Activated T-cell treated with anti-CD3 and anti-CD28 coated beads for 24 hours (primary cell): ENCODE measurements around the gene KATNB1.
"Not testable (repeated sequence)": the region's sequence is repeated elsewhere in the genome, so short reads cannot be mapped to it uniquely, and the experiment has no call there.

Source experiments
- DNase-seq: peaks from one replicate; pipeline ENCODE4 v3.0.0-alpha.2; 2020; ENCODE audit warnings: low read depth

The KATNB1 gene

DNA sequence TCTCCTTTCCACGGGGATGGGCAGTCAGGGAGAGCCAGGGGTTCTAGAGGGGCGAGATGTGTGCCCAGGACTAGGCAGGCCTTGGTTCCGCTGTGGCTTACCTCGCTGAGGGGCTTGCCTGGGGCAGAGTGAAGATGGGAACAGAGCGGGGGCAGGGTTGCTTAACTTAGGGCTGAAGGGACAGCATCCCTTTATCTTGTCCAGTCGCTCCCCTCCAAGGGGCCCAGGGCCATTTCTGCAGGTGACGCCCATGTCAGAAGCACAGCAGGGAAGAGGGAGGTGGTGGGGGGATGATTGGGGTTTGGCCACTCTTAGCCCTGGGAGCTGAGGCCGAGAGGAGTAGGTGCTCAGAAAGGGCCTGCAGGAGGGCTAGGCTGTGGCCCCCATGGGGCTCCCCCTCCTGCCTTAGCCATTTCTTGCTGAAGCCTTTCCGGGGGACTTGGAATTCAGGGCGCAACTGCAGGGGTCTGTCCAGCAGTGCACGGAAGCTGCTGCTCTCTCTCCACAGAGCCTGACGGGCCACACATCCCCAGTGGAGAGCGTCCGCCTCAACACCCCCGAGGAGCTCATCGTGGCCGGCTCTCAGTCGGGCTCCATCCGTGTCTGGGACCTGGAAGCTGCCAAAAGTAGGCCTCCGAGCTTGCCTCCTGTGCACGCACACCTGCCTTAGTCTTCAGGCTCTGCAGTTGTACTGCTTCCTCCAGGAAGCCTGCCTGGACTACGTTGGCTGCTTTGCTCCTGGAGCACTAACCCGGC is 8.5 kb downstream of the KATNB1 start:
- no peak for DNase-seq

DNA sequence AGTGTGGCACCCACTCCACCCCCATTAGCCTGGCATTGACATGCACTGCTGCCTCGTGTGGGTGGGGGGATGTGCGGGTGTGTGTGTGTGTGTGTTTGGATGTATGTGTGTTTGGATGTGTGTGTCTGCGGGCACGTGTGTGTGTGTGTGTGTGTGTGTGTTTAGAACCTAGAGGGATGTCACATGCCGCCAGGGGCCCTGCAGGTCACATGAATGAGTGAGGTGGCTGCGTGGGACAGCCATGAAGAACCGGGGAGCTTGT is 9.0 kb downstream of the KATNB1 start:
- DNase-seq, result no peak

DNA sequence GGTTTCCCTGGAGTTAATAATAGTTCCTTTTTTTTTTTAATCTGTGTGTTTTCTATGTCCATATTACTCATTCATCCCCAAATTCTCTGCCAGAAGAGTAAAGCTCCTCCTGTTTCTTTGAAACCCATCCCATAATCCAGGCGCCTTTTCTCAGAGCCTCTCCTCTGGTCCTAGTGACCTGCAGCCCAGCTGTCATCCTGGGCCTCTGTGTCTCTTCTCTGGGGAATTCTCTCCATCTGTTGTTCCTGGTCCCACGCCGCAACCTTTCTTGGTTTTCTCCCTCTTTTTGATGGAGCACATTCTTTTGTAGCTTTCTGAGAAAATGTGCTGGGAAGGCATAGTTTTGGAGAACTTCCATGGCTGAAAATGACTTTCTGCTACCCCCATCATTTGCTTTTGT is 10.2 kb downstream of the KATNB1 start:
- no peak for DNase-seq

DNA sequence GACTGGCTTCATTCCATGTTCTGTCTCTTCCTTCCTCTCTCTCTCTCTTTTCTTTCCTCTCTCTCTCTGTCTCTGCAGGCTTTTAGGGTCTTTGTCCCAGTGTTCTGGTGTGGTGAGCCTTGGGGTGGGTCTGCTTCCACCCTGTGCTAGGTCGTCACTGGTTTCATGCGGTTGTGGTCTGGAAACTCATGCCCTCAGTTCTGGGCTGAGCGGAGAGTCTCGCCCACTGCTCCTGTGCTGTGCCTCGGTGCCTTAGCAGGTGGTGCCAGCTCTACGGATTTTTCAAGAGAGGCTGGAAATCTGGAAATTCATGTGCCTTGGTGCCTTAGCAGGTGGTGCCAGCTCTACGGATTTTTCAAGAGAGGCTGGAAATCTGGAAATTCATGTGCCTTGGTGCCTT is 10.7 kb downstream of the KATNB1 start:
- DNase-seq, result not testable (repeated sequence)

- no peak for DNase-seq
These were observed 11.5 kb downstream of the KATNB1 start for GRCh38 chr16:57747091-57747490.

DNA sequence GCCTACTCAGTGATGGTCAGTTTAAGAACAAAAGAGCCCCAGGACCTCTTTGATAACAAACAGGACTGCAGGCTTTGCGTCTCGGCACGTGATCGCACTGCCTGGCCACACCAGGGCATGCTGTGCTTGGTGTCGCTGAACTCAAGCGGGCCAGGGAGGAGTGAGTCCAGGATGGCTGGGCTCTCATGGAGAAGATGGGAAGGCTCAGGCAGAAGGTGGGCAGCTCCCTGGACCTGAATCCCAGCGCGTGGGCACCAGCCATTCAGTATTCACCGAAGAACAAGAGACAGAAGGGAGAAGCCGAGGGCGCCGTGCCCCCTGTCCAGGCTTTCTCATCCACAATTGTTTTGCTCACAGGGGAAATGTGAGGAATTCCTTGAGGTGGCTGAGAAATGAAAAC is 11.9 kb downstream of the KATNB1 start:
- DNase-seq, result no peak

- no peak for DNase-seq
These were observed 12.4 kb downstream of the KATNB1 start for GRCh38 chr16:57747996-57748395.

- DNase-seq, result no peak
These were observed 13.0 kb downstream of the KATNB1 start for GRCh38 chr16:57748596-57748995.

GRCh38 chr16:57749101-57749692 is 13.6 kb downstream of the KATNB1 start:
- DNase-seq, result no peak

DNA sequence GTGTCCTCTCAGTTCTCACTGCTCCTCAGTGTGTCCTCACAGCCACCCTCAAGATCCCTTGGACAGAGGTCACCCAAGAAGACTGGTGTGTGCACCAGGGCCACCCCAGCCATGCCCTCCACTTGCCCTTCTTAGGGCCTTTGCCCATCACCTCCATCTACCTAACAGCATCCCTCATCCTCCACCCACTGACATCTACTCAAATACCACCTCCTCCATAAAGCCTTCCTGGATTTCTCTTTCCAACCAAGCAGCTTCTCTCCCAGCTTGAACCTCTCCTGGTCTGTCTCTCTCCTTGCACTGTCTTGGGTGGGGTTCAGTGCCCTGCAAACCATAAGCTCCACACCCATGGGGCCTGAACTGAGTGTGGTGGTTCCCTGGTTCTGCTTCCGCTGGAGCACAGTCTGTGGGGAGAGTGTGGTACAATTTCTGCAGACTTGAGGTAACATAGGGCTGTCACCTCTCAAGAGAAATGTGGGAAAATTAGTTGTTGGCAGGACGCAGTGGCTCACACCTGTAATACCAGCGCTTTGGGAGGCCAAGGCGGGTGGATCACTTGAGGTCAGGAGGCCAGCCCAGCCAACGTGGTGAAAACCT is 14.4 kb downstream of the KATNB1 start:
- no peak for DNase-seq

DNA sequence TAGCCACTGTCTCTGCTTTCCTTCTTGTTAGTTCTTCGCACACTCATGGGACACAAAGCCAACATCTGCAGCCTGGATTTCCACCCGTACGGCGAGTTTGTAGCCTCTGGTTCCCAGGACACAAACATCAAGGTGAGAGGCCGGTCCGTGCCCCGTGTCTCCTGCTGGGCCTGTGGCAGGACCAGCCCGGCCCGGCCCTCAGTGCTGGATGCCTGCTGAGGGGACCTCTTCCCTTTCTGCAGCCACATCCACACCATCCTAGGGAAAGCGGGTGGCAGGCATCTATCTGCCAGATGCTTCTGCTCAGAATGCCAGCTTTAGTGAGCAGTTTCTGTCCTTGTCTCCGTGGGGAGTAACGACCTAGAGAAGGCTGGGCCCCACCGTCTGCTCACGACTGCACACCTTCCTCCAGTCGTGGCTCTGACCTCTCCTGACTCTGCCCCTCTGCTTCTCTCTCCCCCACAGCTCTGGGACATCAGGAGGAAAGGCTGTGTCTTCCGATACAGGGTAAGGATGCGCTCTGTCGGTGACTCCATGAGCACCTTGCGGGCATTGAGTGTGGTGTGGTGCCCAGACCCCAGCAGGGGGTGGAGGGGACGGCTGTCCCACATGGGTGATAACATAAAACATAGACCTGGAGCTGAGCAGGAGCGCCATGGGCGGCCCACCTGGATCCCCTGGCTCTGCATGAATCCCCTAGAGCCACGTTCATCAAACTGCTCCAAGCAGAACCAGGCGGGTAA is 15.4 kb downstream of the KATNB1 start:
- DNase-seq, result no peak

GRCh38 chr16:57751539-57752202 is 16.1 kb downstream of the KATNB1 start:
- DNase-seq, result no peak

- DNase-seq, result no peak
These were observed 16.6 kb downstream of the KATNB1 start for GRCh38 chr16:57752203-57752580.

GRCh38 chr16:57752581-57753447 is 17.2 kb downstream of the KATNB1 start:
- no peak for DNase-seq

DNA sequence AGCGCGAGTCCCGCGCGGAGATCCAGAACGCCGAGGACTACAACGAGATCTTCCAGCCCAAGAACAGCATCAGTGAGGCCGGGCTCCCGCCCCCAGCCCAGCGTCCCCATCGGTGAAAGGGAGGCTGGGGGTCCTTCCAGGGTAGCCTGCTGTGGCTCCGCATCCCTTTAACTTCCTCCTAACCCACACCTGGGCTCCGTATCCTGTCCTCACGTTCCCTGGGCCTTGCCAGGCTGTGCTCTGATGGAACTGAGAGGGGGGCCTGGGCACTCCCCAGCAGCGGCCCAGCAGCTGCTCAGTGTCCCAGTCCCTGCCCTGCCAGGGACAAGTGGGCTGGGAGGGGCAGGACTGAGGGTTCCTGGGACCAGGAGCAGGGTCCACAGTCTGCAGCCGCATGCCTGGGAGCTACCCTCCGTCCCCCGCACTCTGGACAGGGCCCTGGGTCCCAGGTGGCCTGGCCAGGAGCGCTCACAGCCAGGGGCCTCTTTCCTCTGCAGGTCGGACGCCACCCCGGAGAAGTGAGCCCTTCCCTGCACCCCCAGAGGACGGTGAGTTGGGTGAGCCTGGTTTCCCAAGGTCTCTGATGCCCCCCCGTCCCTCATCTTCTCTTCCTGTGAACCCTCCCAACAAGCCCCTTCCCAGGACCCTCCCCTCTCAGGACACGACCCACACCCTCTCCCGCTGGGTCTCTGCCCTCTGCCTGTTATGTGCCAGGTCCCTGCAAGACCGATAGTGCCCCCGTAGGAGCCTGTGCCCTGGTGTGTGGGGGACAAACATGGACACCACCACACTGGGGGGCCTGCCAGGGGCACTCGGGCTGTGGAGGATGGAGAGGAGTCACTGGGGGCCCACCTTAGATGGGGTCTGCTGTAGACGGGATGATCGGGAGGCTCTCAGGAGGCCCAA is 18.1 kb downstream of the KATNB1 start:
- DNase-seq, result no peak

DNA sequence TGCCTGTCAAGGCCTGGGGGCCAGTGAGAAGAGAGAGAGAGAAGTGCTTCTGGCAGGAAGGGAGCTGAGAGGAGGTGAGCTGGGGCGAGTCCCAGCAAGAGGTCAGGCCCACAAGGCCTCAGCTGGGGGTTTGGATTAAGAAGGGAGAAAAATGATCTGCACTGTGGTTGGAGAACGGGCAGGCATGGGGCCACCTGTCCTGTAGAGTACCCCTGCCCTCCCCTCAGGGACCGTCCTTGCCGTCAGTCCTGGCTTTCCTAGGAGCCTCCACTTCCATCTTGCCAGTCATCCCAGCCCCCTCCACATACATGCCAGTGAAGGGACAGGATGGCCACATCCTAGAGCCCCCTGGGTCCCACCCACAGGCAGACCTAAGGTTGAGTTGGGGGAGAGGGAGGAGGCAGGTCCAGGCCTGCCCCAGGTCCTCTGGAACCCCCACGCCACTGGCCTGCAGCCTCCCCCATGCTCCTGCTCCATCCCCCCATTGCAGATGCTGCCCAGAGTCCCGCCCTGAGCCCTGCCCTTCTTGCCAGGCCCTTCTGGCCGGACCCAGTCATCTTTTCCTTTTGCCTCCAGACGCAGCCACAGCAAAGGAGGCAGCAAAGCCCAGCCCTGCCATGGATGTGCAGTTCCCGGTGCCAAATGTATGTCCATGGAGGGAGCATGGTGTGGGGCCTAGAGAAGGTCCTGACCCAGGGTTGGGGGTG is 18.9 kb downstream of the KATNB1 start:
- DNase-seq, result no peak

GRCh38 chr16:57755061-57755684 is 19.6 kb downstream of the KATNB1 start:
- no peak for DNase-seq

- DNase-seq, result no peak
These were observed 20.3 kb downstream of the KATNB1 start for GRCh38 chr16:57755726-57756423.
